Esophagus muscularis mucosa (tissue), 4 donors: ENCODE data around the gene KCNN1. TPM values are rescaled to one million over a fixed set of nuclear protein-coding genes. Genes with fewer than 3 reads are reported as not detected.
A peak's percentile ranks its signal among the peaks of the same experiment; 100 is the strongest.

Experiments
- DNase-seq: peaks from one replicate; pipeline ENCODE4 v3.0.0-alpha.2; 2017; ENCODE audit errors: extremely low spot score
- H3K27ac ChIP-seq, 4 donors: fragments of 200-600 bp; sonication (generic); replicated peaks in 1 of 4; 1 replicate in 3 of 4; 2 replicates in 1 of 4; pipeline ENCODE4 v1.5.1; 2016 to 2019; ENCODE audit warnings: mild to moderate bottlenecking in 1 of 4
- H3K27me3 ChIP-seq, 4 donors: fragments of 200-600 bp; sonication (generic); one replicate each; pipeline versions ENCODE4 v1.5.1 to v1.6.0; 2016 to 2019
- H3K36me3 ChIP-seq, 4 donors: fragments of 200-600 bp; sonication (generic); one replicate each; pipeline ENCODE4 v1.5.1; 2016 to 2019
- H3K4me1 ChIP-seq, 4 donors: fragments of 200-600 bp; sonication (generic); one replicate each; pipeline ENCODE4 v1.5.1; 2016 to 2019
- H3K4me3 ChIP-seq, 4 donors: fragments of 200-600 bp; sonication (generic); 1 replicate in 2 of 4; 2 replicates in 2 of 4; pipeline ENCODE4 v1.5.1; 2016 to 2019; ENCODE audit warnings: mild to moderate bottlenecking in 4 of 4, moderate library complexity in 1 of 4
- H3K9me3 ChIP-seq, 4 donors: fragments of 200-600 bp; sonication (generic); 1 replicate in 3 of 4; 2 replicates in 1 of 4; pipeline ENCODE4 v1.5.1; 2016 to 2019
- EP300 ChIP-seq: sonication (generic); formaldehyde crosslinking; IDR thresholded peaks from one replicate; pipeline ENCODE4 v1.6.1; 2017; ENCODE audit warnings: antibody characterized with exemption
- POLR2A ChIP-seq: fragments of 450-650 bp; IDR thresholded peaks from one replicate; pipeline ENCODE4 v1.6.1; 2017; ENCODE audit warnings: antibody characterized with exemption, moderate library complexity, mild to moderate bottlenecking, low read depth
- POLR2AphosphoS5 ChIP-seq, 2 donors: sonication (generic); formaldehyde crosslinking; IDR thresholded peaks; one replicate each; pipeline ENCODE4 v1.6.1; 2017; ENCODE audit warnings: antibody characterized with exemption in 2 of 2
- WGBS: methylation state at CpG from one replicate; pipeline ENCODE4 v1.1.5; 2018; 5-methylcytosine and 5-hydroxymethylcytosine counted together
- intact Hi-C: fragments of 100-400 bp; cut with DNase I; formaldehyde crosslinking; loops from one replicate; pipeline ENCODE4 v1.15.1; 2023
- total RNA-seq, 4 donors: library from RNA; depleted of rRNA; stranded (reverse); fragments of >200 nt; gene quantifications; one replicate each; pipeline versions ENCODE4 v1.1.0 to v1.2.1, GENCODE V29; 2016
- TF ChIP-seq, protein P1 (sequence below), 3 experiments: fragments of 200-600 bp in 2 of 3; fragments of 450-650 bp in 1 of 3; sonication (generic) in 2 of 3; IDR thresholded peaks; one replicate each; pipeline ENCODE4 v1.5.1; 2017 to 2019; ENCODE audit warnings: antibody characterized with exemption in 3 of 3, mild to moderate bottlenecking in 2 of 3, moderate library complexity in 1 of 3

Gene KCNN1
- total RNA-seq, 4 donors from 2014 or later: 0.17 to 0.23 TPM; not detected in 2

- TF ChIP-seq, protein P1, sequence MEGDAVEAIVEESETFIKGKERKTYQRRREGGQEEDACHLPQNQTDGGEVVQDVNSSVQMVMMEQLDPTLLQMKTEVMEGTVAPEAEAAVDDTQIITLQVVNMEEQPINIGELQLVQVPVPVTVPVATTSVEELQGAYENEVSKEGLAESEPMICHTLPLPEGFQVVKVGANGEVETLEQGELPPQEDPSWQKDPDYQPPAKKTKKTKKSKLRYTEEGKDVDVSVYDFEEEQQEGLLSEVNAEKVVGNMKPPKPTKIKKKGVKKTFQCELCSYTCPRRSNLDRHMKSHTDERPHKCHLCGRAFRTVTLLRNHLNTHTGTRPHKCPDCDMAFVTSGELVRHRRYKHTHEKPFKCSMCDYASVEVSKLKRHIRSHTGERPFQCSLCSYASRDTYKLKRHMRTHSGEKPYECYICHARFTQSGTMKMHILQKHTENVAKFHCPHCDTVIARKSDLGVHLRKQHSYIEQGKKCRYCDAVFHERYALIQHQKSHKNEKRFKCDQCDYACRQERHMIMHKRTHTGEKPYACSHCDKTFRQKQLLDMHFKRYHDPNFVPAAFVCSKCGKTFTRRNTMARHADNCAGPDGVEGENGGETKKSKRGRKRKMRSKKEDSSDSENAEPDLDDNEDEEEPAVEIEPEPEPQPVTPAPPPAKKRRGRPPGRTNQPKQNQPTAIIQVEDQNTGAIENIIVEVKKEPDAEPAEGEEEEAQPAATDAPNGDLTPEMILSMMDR (IDR thresholded peaks at IDR 0.05): no peak
- TF ChIP-seq EP300 (no peak), POLR2AphosphoS5 (IDR thresholded peaks at IDR 0.05) (no peak), POLR2A (no peak)
- H3K27me3 ChIP-seq: peaks cover 8 to 55% (median 37%) of the 10 kb centered on the region in 4 donors
- peak overlapping the region; percentile 85 to 93 (median 90) for H3K4me3 ChIP-seq
- intact Hi-C loops: loop anchor here (10.0 kb wide), 1 partner anchor 116 kb away; no protein-coding TSS in a partner anchor
- peaks cover 0 to 4% (median 2%) of the 10 kb centered on the region in 4 donors for H3K36me3 ChIP-seq
- H3K9me3 ChIP-seq: no peaks in the 10 kb centered on the region
- WGBS: under 1% methylated on average over 10 of the region's 16 CpGs
- peak overlapping the region in 1 of 4 donors; percentile 76 for H3K27ac ChIP-seq
- peaks cover 44 to 79% (median 75%) of the 10 kb centered on the region in 4 donors for H3K4me1 ChIP-seq
- DNase-seq: no peak
These were observed 18.4 kb upstream of the KCNN1 start for GRCh38 chr19:17948514-17948900.

DNA sequence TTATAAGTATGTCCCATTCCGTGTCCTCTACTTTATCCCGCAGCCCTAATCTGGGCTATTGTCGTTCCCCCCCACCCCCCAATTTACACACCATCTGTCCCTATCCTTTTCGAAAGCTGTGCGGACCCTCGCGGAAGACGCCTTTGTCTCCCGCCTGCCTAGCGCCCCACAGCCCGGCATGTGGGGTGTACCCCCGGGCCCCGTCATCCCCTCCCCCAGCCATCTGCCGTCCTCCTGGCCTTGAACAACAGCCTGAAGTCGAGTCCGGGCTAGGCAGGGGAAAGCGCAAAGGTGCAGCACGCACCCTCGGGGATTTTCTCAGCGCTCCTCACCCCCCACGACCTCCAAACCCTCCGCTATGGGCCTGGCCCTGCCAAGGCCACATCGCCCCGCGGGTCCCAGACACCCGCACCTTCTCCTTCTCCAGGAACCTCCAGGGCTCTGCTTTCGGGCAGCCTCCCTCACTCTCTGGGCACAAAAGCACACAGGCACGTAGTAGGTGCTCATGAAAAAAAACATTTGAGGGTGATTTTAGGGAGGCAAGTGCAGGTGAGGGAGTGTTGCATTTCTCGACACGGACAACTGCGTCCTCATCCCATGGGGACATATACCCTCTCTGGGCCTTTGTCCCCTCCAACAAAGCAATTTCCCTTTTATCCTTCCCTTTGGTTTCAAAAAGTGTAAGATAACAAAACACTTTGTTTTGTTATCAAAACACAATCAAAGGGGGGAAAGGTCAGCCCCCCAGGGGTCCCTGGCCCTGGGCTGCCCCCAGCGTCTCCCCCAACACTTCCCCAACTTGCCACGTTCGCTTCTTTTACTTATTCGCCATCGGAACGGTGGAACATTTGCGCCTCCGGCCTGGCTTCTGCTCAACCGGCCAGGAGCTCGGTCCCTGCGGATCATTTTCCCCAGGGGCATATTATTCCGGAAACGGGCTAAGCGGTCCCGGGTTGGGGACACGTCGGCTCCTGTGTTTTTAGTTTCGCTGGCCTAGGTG, 17.7 kb upstream of the KCNN1 start:
- Histone ChIP-seq H3K27ac (no peak overlapping the region), H3K27me3 (peaks cover 8 to 62% (median 39%) of the 10 kb centered on the region in 4 donors), H3K4me1 (peaks cover 44 to 71% (median 68%) of the 10 kb centered on the region in 4 donors), H3K36me3 (no peaks in the 10 kb centered on the region), H3K4me3 (peak overlapping the region in 3 of 4 donors; percentile 85 to 90 (median 89)), H3K9me3 (no peaks in the 10 kb centered on the region)
- intact Hi-C loops: loop anchor here (10.0 kb wide), 1 partner anchor 116 kb away; no protein-coding TSS in a partner anchor
- no peak for DNase-seq
- TF ChIP-seq, protein P1 (IDR thresholded peaks at IDR 0.05): no peak
- no peak for TF ChIP-seq POLR2A
- no peak for TF ChIP-seq POLR2AphosphoS5 (IDR thresholded peaks at IDR 0.05)
- no peak for TF ChIP-seq EP300
- WGBS: 43% methylated on average over 47 of the region's 49 CpGs

- Histone ChIP-seq H3K27me3 (peaks cover 8 to 69% (median 39%) of the 10 kb centered on the region in 4 donors), H3K27ac (no peak overlapping the region), H3K9me3 (no peaks in the 10 kb centered on the region), H3K4me3 (no peak overlapping the region), H3K36me3 (no peaks in the 10 kb centered on the region), H3K4me1 (peaks cover 44 to 64% (median 61%) of the 10 kb centered on the region in 4 donors)
- no peak for DNase-seq
- intact Hi-C loops: loop anchor here (10.0 kb wide), 1 partner anchor 115 kb away; no protein-coding TSS in a partner anchor
- 49% methylated on average over 5 of the region's 11 CpGs for WGBS
- TF ChIP-seq POLR2A (no peak), POLR2AphosphoS5 (IDR thresholded peaks at IDR 0.05) (no peak), EP300 (no peak)
- TF ChIP-seq, protein P1 (IDR thresholded peaks at IDR 0.05): no peak
These were observed 17.0 kb upstream of the KCNN1 start for GRCh38 chr19:17949956-17950309.

- intact Hi-C loops: no loop called here
- WGBS: 8% methylated on average over 35 of the region's 48 CpGs
- peaks cover 44 to 64% (median 60%) of the 10 kb centered on the region in 4 donors for H3K4me1 ChIP-seq
- peaks cover 8 to 72% (median 39%) of the 10 kb centered on the region in 4 donors for H3K27me3 ChIP-seq
- no peaks in the 10 kb centered on the region for H3K9me3 ChIP-seq
- H3K4me3 ChIP-seq: no peak overlapping the region
- H3K36me3 ChIP-seq: no peaks in the 10 kb centered on the region
- no peak overlapping the region for H3K27ac ChIP-seq
- TF ChIP-seq EP300: no peak
- no peak for TF ChIP-seq POLR2A
- TF ChIP-seq, protein P1 (IDR thresholded peaks at IDR 0.05): no peak
- TF ChIP-seq POLR2AphosphoS5 (IDR thresholded peaks at IDR 0.05): no peak
- no peak for DNase-seq
These were observed 16.4 kb upstream of the KCNN1 start for GRCh38 chr19:17950310-17951156.
